ENCODE results near the gene CENPM.

The CENPM gene, protein sequence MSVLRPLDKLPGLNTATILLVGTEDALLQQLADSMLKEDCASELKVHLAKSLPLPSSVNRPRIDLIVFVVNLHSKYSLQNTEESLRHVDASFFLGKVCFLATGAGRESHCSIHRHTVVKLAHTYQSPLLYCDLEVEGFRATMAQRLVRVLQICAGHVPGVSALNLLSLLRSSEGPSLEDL
- total RNA-seq, result 0.82 to 2.1 reads per million in 2 donors

DNA sequence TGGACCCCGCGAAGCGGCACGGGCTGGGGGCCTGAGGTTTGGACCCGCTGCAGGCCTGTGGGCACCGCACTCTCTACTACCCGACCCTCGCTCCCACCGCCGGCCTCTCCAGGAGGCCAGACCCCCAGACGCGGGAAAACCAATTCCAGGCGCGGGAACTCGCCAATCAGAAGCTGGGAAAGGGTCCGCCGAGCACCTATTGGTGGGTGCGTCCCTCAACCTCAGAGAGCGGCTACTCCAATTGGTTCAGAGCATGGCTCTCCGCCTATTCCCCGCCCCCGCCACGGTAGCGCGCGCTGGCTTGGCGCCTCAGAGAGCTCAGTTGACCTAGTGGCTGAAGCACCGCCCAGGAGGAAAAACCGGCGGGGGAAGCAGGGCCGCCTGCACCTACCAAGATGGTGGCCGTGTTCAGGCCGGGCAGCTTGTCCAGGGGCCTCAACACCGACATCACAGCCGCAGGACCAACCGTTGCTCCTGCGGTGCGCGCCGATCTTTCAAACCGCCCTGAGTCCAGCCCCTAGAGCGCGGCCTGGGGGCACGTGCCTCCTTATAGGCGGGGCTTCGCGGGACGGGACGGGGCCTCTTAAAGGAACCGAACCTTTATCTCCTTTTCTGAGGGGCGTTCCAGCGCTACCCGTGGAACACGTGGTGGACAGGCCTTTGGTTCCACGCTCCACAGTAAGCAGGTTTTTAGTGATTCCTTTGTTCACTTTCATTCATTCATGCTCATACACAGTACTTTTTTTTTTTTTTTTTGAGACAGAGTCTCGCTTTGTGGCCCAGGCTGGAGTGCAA lies at the start of gene CENPM:
Gene CENPM, minus strand, starts transcription at position 524 of the 795 bp plus-strand sequence. Its CDS starts 76 bp downstream, at position 448.
- peak; percentile 72 for DNase-seq

DNA sequence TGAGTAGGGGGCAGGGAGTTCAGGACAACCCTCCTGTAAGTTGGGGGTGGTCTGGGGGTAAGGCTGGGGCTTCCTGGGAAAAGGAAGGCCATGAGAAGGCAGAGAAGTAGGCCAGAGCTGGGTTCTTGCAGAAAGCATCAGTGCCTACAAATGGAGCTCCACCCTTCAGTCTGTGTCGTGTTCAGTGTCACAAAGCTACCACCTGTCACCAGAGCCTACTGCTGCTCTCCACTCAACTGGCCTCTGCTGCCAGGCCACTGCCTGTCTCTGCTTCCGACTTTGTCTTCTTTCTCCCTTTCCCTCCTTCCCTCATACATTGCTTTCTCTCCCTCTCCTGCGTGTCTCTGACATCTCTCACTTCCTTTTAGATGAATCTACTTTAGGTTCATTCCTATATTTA lies 48.3 kb upstream of the CENPM start:
- no peak for DNase-seq

DNA sequence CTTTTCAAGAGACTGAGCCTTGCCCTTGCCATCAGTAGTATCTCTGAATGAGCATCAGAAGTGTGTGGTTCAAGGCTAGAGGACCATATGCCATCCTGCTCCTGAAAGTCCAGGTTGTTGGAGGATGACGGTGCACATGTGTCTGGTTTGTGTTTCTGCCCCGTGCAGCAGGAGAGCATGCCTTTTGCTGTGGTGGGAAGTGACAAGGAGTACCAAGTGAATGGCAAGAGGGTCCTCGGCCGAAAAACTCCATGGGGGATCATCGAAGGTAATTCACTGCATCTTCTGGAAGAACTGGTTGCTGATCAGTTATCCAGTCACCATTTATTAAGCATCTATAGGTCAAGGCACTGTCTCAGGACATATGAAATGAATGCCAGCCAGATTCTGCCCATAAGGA lies 45.5 kb upstream of the CENPM start:
- DNase-seq, result no peak

DNA sequence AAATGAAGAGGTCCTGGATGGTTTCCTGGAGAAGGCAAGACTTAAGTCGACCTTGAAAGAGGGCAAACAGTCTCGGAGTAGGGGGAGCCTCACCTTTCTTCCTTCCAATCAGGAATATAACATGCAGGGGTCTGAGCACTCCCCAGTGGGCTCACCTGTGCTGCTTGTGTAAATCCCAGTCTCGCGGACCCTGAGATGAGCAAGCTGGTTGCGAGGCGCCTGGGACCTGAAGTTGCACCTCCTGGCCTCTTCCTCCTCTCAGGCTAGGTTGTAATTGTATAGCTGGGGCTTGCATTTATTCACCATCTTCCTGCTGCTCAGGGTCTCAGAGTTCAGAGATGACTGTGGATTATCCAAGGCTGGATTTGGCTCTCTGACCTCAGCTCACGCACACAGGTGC lies 44.2 kb upstream of the CENPM start:
- no peak for DNase-seq

DNA sequence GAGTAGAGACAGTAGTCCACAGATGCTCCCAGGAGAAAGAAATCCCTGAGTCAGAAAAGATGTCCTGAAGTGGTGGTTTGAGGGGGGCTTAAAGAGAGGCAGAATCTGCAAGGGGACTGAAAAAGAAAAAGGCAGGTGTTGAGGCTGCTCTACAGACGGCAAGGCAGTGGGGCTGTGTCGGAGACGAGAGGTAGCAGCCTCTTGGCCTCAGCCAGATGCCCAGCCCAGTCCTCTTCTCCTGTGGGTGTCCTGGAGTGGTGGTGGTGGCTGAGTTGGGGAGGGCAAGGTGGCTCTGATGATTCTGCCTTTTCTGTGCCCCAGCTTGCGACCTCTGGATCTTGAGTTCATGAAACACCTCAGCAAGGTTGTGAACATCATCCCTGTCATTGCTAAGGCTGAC lies 42.3 kb upstream of the CENPM start:
- DNase-seq, result no peak

DNA sequence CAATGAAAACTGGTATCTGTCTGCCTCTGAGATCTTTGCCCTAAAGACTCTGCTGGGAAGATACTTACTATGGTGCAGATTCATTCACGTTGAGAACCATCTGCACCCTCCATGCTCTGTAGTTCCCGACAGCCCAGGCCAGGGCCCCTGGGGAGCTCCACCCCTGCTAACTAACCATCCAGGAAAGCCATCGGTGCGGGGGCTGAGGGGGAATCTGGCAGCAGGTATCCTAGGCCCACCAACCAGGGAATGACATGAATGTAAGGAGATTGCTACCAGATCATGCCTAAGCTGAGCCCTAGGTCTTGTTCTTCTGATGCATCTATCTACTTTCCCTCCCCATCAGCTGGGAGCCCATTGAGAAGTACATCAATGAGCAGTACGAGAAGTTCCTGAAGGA lies 40.3 kb upstream of the CENPM start:
- DNase-seq, result no peak

DNA sequence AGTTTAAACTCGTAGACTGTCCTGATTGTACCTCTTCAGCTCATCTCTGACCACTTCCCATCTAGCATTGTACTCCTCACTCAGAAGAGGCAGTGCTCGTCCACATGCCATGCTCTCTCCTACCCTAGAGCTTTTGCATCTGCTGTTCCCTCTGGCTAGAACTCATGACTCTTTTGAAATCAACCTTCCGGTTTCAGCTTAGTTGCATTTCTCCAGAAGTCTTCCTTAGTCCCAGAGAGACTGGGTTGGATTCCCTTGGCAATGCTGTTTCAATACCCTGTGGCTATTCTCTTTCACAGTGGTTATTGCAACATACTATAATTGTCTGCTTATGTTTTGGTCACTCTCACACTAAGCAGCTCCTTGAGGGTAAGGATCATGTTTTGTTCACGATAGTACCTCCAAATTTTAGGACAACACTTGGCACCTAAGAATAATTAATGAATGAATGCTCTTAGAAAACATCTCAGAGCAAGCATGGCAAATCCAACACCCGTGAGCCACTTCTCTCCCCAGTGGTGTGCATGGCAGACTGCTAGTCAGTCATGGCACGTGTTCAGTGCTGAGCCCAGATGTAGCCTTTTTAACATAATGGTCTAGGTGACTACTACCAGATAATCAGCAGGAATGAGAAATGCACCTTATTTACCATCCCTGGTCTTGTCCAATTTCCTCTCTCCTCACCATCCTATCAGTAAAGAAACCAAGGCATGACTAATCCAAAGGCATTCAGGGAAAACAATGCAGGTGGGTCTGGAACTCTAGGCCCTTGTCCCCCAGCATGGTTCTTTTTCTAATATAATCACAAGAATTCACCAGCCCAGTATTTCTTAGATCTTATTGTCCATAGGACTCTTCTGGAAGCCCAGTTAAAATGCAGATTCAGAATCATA lies 36.8 kb upstream of the CENPM start:
- DNase-seq, result no peak

DNA sequence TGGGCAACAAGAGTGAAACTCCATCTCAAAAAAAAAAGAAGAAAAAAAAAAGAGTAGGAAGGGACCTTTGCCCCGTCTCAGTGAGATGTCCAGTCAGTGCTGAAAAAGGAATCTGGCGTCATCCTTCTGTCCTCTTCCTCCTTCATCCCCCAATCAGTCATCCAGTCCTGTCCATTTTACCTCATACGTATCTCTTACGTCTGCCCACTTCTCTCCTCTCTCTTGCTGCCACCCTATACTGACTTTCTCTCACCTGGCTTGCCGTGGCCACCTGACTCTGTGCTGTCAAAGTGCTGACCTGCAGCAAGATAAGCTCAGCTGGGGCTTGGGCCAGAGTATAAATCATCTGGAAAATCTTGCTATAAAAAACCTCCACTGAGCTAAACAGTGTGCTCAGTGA lies 35.9 kb upstream of the CENPM start:
- no peak for DNase-seq

DNA sequence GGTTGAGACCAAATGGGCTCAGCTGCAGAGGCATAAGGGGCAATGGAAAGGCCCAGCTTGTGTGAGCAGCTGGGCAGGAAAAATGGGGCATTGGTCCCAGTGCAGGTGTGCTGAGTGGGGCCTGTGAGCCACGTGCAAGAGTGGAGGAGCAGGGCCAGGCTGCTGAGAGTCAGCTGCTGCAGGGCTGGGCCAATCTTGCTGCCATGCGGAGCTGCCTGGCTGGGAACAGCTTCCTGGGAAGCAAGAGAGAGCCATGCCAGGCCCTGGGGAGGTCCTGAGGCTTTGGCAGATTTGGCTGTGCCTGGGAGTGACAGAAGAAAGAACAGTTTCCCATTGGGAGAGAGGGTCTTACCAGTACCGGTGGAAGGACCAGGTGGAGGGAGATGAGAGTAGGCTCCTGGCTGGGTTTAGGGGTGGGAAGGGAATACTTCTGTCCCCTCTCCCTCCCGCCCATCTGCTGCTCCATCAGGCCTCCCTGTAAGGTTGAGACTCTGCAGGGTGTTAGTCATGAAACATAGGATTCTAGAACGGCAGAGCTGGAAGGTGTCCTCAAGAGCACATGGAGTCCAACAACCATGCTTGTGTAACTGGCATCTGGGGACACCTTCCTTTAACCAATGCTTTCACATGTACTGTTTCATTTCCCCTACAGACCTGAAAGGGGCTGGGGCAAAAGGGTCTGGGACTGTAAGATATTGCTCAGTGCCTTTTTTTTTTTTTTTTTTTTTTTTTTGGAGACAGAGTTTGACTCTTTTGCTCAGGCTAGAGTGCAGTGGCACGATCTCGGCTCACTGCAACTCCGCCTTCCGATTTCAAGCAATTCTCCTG lies 32.7 kb upstream of the CENPM start:
- no peak for DNase-seq

DNA sequence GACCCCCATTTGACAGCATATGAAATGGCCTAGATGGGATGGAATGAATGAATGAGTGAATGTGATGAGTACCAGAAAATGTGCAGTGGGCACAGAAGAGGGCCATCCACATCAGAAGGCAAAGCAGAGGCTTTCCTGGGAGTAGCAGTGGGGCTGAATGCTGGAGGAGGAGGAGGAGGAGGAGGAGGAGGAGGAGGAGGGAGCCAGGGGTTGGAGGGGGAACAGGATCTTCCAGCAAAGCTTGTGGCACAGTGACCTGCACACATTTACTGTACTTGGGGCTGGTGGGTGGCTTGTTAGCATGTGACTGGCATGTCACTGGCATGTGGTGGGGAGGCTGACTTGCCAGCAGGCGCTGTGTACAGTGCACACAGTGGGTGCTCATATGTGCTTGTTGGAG lies 31.8 kb upstream of the CENPM start:
- no peak for DNase-seq

DNA sequence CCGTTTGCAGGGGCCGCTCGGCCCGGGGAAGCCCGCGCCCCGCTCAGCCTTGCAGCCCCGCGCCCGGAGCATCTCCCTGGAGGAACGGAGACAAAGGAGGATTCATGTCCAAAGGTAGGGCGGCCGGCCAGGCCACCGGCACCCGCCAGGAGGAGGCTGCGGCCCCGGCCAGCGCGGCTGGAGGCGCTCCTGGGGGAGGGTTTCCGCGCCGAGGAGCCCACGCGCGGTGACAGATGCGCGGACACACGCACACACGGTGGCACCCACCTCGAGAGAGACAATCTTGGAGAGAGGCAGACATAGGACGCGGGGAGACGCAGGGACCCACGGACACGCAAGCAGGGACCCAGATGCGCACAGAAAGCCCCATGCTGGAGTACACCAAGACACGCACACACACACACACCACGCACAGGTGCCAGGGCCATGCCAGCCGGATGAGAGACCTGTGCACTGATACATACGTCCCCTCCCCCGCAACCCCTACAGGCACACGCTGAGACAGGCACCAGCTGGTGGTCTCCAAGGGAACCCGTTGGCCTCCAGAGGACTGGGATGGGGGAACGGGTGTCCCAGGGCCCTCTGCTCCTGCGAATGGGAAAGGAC lies 30.1 kb upstream of the CENPM start:
- DNase-seq, result no peak

DNA sequence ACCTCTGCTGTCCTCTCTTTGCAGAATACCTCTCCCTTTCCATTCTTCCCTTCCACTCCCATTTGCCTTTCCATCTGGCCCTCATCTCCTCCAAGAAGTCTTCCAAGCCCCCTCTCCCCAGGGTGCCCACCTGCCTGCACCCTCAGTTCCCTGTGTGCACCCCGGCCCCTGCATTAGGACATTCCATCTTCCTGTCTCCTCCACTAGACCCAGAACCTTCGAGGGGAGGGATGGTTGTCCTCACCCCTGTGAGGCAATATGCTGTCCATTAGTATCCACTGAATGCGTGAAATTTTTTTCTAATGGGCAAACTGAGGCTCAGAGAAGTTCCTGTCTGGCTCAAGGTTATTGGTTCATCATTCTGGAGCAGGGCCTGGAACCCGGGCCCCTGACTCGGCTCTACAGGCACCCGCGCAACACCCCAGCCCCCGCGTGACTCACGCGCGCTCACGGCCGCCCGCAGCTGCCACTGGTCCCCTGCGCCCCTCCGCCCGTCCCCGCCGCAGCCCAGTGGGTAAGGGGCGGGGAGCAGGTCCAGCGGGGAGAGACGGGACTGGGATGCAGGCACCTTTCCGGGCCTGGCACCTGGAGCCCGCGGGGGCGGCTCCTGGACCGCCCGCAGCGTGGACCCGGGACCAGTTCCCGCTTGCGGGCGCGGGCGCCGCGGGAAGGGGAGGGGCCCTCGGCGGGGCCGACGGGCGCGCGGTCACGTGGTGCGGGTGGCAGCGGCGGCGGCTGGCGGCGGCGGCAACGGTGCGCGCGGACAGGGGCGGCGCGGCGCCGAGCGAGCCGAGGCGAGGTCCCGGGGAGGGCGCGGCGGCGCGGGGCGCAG lies 29.3 kb upstream of the CENPM start:
- peak; percentile 34 for DNase-seq

DNA sequence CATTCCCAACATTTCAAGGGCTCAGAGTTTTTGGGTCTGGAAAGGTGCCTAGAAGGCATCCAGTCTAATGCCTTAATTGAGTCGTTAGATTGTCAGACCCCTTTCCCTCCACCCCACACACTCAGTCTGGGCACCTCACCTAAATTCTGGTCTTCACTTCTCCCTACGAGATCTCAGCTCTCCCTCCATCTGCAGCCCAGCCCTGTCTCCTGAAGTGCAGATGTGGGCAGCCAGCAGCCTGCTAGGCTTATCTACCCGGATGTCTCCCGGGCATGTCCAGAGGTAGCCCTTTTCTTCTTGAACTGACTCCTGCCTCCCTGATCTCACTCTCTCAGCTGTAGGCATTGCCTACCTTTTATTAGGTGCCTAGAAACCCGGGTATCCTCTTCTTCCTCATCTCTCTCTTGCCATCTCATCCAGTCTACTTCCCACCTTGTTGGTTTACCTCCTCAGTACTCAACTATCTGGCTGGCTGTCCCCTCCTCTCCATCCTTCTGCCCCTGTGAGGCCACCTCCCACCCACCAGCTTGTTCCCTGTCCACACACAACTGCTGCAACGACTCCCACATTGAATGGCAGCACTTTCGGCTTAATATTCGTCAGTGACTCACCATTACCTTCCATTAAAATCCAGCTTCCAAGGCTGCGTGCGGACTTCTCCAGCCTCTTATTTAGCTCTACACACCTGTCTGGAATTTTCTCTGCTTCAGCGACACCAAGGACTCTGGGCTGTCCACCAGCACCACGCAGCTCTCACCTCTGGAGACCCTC lies 28.5 kb upstream of the CENPM start:
- DNase-seq, result no peak

DNA sequence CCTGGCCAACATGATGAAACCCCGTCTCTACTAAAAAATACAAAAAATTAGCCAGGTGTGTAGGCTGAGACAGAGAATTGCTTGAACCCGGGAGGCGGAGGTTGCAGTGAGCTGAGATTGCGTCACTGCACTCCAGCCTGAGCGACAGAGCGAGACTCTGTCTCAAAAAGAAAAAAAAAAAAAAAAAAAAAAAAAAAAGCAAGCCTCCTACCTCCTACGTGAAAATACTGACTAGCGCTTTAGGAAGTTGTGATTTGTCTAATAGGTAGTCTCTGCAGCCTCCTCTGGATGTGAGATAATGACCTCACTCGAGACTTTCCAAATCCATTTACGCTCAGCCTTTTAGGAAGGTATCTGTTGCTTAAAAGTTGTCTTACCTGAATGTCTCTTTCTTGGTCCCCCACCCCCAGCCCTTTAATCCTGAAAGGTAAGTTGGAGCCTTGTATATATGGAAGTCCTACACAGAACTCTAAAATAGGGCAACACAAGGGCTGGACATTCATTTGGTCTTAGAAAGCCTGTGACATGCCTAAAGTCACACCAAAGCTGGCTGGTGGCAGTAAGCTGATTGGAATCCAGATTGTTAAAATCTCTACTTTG lies 27.8 kb upstream of the CENPM start:
- DNase-seq, result no peak

DNA sequence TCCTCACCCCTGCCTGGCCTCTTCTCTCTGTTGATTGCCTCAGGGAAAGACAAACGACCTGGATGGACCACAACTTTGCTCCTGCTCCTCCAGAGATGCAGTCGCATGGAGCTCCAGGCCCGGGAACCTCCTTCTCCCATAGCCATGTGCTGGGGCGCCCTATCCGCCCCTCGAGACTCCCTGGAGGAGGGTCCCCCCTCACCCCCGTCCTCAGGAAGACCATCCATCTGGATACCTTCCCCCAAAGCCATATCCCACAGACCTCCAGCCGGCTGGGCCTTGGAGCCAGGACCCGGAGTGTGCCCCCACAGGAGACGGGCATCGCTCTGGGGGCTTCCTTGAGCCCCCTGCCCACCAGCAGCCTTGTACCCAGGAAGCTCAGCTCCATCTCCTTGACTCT lies 24.5 kb upstream of the CENPM start:
- DNase-seq, result no peak

DNA sequence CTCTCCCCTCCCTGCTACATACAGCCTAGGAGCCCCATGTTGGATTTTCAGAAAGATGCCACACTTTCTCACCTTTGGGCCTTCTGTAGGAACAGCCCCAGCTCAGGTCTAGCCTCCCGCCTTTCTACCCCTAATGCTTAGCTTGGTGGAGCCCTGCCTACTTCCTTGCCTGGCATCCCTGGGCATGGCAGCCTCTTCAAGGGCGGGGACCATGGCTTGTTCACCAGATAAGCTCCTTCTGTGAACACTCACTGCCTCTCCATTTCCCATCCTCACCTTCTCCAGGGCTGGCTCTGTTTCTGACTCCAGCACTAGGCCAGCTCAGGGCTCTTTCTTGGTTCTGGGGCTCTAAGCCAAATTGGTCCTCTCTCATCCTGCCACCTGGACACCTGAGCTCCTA lies 23.6 kb upstream of the CENPM start:
- no peak for DNase-seq

DNA sequence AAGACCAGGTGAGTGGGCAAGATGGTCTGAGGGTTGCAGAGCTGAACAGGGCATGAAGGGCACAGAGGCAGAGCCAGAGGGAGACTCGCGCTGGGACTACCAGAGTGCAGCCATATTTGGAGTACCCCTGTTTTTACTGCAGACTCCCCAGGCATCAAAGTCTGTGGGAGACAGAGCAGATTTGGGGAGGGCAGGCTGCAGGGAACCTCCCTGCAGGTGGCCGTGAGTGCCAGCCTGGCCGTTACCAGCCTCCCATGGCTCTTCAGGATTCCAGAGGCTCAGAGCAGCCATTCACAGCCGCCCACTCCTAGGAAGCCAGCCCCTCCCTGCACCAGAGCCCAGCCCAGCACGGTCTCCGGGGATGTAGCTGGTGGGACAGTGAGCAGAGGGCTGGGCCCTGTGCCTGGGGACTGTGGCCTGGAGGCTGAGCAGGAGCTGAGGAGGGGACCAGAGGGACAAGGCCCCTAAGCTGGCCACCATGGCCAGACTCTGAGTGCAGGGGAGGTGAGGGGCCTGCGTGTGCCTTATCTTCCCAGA lies 22.2 kb upstream of the CENPM start, which contains the start of gene SEPTIN3:
Gene SEPTIN3, plus strand, starts transcription at position 334 of the 537 bp plus-strand sequence. CDS start 2,050 bp downstream, outside the sequence.
- no peak for DNase-seq

DNA sequence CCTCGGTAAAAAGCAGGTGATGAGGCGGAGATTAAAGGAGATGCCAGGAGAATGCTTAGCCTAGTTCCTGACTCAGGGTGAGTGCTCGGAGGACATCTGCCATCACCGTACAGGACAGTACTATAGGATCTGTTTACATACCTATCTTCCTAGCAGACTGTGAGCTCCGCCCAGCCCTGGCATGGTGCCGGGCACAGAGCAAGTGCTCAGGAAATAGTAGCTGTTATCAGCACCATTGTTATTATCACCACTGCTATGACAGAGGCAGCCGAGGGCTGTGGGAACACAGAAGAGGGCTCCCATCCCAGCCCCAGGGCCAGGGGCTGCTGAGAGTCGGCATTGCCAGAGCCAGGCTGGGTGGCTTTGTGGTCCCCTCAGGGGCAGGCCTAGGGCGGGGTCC lies 21.6 kb upstream of the CENPM start:
- DNase-seq, result no peak

DNA sequence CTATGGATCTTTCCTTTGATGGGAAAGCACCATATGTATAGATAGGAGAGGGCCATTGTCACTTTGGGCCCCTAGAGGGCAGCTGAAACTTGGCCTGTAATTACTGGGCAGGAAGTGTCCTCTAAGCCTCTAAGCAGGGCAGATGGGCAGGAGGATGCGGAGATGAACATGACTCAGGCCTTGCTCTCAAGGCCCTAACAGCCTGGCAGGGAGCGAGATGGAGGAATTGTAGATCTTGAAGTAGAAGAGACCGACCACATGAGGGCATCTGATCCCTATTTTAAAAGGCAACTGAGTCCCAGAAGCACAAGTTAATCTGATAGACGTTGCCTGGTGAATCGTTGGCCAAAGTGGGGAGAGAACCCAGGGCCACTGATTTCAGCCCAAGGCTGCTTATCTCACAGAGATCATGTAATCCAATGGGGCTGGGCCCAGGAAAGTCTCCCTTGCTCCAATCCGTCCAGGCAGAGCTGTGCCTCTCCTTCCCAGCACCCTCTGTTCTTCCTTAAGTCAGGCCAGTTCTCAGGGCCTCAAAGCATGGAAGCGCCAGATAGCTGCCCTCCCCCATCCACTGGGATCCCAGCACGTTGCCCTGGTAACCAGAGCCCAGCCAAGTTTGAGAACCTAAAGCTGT lies 19.8 kb upstream of the CENPM start:
- DNase-seq, result no peak
